NOMO-1 (cell line): ENCODE data around the gene LTBP1.
"Not testable (repeated sequence)": the region's sequence is repeated elsewhere in the genome, so short reads cannot be mapped to it uniquely, and the experiment has no call there.

Experiments
- DNase-seq, 2 experiments: peaks; one replicate each; lab custom pipeline; 2025; ENCODE audit not compliant: unreplicated experiment in 2 of 2; lab: John Stamatoyannopoulos, UW

The LTBP1 gene, protein sequence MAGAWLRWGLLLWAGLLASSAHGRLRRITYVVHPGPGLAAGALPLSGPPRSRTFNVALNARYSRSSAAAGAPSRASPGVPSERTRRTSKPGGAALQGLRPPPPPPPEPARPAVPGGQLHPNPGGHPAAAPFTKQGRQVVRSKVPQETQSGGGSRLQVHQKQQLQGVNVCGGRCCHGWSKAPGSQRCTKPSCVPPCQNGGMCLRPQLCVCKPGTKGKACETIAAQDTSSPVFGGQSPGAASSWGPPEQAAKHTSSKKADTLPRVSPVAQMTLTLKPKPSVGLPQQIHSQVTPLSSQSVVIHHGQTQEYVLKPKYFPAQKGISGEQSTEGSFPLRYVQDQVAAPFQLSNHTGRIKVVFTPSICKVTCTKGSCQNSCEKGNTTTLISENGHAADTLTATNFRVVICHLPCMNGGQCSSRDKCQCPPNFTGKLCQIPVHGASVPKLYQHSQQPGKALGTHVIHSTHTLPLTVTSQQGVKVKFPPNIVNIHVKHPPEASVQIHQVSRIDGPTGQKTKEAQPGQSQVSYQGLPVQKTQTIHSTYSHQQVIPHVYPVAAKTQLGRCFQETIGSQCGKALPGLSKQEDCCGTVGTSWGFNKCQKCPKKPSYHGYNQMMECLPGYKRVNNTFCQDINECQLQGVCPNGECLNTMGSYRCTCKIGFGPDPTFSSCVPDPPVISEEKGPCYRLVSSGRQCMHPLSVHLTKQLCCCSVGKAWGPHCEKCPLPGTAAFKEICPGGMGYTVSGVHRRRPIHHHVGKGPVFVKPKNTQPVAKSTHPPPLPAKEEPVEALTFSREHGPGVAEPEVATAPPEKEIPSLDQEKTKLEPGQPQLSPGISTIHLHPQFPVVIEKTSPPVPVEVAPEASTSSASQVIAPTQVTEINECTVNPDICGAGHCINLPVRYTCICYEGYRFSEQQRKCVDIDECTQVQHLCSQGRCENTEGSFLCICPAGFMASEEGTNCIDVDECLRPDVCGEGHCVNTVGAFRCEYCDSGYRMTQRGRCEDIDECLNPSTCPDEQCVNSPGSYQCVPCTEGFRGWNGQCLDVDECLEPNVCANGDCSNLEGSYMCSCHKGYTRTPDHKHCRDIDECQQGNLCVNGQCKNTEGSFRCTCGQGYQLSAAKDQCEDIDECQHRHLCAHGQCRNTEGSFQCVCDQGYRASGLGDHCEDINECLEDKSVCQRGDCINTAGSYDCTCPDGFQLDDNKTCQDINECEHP (N-terminal part only)

DNA sequence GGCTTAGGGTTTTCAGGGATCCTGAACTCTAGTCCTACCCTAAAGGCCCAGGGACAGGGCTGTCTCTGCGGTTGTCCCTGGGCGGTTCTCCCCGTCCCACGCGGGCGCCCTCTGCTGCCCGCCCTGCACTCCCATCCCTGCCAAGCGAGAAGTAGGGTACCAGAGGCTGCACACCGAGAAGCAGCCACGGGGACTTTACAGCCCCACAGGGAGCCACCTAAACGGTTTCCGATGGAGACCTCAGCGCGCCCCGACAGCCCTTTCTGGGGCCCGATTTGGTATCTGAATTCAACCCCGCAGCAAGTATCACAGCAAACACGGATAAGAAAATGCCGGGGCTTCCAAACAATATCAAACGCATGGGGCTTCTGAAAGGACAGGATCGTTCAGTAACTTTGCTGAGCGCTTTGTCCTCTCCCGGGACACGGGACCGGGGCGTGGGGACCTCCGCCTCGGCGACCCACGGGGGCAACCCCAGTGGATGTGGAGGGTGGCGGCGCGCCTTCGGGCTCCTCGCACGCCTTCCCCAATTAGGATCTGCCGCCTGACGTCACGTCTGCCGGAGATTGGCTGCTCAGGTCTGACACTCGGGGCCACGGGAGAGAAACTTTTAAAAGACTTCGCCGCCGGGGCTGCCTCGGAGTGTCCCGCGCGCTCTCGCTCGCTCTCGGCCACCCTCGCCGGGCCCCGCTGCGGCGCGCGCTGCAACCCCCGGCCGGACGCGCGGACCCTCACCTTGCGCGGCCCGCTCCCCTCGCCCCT, at the start of gene LTBP1:
Gene LTBP1, plus strand, starts transcription at position 640 of the 762 bp plus-strand sequence. CDS start 372 bp downstream, outside the sequence.
- peak; percentile 22 to 41 for DNase-seq

DNA sequence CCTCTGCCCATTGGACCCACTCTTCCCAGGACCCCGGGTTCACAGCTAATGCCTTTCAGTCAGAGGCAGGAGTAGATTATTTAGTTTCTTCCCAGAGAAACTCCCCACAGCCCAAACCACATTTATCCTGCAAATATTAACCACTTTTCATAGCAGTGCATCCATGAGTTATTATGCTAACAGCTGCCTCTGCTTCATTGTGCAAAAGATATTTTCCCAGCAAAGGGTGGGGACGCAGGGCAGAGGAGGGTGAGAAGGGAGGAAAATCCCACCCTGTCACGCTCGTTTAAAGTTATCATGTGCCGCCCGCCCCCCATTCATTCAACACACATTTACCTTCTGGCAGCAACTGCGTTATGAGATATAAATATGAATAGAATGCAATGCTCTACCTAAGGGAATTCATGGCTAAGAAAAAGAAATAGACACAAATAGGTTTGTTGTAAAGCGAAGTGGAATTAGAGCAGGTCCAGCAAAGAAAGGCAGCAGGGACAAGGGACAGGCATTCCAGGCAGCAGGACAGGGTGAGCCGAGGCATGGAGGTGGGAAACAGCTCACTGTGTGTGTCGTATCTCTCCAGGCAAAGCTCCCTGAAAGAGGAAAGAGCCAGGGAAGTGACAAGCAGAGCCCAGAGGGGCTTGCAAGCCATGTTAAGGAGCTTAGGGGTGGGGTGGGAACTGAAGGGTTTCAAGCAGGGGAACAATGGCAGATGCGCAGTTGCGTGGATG, 46.3 kb upstream of the LTBP1 start:
- DNase-seq = no peak

DNA sequence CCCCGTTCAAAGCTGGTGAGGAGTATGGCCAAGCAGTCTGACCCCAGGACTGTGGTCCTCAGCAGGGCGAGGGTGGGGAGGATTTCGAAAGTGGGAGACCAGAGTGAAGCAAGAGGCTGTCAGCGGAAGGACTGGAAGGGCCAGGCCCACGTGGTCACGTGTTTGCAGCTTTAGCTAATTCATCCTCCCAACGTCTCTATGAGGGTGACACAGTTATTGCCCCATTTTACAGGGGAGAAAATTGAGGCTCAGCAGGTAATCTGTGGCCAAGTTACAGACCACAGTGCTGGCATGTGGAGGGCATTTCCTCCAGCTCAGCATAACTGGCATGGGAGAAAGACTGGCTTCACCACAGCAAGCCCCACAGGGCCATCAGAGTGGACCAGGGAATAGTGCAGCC, 45.4 kb upstream of the LTBP1 start:
- DNase-seq = peak in 1 of 2 experiments; percentile 5

DNA sequence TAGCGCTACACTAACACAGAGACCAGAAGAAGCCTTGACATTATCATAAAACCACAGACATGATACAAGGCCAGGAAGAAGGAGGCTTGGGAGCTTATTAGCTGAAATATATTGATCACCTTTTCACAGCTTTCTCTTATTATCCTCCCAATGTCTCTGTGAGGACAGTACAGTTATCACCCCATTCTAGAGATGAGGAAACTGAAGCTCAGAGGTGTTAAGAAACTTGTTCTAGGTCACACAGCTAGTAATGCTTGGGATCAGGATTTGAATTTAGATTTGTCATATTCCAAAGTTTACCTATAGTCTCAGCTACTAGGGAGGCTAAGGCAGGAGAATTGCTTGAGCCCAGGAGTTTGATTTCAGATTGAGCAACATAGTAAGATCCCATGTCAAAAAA, 44.6 kb upstream of the LTBP1 start:
- no peak for DNase-seq

DNA sequence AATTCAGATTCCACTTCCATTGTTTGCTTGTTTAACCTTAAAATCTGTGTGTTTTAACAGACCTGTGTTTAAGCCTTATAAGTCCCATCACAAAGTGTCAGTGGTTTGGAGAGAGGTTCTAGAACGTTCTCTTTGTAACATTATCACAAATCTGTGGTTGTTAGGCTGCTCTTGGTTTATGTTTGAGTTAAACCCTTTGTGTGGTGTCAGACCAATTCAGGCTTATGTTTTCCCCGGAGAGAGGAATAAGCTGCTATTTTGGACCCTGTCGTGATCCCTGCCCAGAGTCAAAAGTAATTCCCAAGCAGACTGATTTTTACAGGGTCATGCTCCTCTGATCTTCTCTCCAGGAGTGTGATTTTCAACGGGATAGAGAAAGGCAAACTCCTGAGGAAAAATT, 43.8 kb upstream of the LTBP1 start:
- no peak for DNase-seq

DNA sequence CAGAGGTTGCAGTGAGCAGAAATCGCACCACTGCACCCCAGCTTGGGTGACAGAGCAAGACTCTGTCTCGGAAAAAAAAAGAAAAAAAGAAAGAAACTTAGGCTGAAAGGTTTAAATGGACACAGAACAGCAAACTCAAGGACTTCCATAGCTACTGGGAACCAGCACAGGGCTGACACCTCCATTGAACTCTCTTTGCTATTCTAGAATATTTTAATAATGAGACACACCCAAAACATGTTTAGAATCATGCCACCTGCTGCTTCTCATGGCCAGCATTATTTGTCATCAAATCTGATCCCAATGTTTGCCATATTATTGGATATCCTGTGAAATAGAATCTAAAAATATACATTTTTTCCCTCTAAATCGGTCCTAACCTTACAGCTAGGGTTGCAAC, 42.7 kb upstream of the LTBP1 start:
- DNase-seq = no peak

DNA sequence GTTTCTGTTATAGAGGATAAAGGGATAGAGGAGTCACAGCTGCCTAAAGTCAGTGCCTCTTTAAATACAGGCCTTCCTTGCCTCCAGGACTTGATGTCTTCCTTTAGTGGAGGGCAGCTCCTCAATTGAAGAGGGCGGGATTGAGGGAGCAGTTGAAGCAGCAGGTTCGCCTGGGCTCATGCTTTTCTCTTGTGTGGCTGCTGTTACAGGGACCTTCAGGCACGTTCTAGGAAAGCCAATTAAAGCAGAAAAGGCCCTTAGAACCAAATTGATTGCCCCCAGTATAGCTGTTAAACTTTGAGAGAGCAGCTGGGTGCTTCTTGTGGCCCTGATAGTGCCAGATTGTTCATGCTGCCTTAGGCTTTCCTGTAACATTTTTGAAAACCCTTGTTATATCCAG, 42.0 kb upstream of the LTBP1 start:
- no peak for DNase-seq

DNA sequence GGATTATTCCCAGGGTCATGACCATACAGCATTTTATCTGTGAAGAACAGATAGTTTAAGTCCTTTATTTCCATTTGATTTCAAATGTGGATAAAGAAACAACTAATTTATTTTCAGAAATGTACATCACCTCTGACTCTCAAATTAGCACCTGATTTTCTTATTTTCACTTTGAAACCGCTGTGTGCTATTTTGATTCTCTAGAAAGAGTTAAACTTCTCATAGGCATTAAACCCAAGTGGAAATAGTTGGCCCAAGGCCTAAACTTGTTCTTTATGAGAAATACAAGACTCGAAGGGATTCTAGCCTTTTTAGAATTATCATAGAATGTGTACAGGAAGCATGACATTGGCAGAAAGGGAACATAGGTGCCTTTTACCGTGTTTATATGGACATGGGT, 41.5 kb upstream of the LTBP1 start:
- no peak for DNase-seq

DNA sequence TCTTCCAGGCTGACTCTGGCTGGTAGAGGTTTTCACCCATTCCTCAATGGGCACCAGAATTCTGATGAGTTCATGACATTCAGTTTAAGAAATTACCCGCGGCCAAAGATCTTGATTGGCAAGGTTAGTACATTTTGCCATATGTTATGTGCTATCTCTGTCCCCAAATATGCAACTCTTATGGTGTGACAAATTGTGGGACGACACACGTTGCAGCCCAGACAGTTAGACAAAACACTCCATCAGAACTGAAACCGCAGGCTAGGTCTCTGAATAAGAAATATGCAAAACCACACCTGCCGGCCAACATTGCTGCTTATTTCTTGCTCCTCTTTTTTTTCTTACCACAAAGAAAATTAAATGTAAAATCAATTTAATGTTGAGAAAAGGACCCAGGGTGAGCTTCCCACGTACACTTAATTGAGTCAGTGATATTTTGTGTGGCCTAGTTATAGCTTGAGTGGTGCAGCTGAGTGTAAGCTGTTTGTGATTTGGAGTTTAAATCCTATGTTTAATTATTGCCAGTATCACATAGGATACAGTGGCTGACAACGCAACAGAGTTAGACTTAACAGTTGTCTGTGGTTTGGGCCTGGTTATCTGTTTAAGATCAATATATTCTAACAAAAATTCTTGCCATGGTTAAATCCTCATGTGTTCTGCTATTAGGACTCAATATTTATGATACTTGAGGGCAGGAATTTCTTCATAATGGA, 35.7 kb upstream of the LTBP1 start:
- DNase-seq = no peak

DNA sequence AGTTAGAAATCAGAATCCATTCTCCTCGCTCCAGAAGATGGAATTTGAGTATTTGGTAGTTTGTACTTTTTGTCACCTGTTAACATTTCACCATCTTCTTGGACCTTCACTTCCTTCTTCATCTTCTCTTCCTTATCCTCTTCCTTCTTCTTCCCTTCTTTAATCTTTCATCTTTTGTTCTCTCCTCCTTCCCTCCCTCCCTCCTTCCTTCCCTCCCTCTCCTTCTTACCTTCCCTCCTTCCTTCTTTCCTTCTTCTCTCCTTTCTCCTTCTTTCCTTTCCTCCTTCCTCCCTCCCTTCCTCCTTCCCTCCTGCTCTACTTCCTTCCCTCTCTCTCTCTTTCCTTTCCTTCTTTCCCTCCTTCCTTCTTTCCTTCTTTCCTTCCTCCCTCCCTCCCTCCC, 31.1 kb upstream of the LTBP1 start:
- DNase-seq = no peak

DNA sequence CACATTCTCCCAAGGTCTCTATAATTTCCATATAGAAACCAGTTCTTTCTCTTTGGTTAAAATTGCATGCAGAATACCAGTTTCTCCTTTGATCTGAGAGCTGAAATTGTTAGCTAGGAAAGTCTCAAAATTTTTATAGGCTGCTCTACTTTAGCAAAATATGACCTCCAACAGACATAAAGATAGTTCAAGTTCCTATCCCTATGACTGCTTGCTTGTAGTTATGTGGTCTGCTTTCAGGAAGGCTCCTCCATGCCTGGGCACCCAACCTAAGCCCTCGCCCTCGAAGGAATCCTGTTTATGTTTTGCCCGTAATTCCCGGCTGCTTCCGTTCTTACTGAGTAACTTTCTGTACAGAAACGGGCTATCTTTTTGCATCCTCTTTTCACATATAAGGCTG, 28.0 kb upstream of the LTBP1 start:
- no peak for DNase-seq

DNA sequence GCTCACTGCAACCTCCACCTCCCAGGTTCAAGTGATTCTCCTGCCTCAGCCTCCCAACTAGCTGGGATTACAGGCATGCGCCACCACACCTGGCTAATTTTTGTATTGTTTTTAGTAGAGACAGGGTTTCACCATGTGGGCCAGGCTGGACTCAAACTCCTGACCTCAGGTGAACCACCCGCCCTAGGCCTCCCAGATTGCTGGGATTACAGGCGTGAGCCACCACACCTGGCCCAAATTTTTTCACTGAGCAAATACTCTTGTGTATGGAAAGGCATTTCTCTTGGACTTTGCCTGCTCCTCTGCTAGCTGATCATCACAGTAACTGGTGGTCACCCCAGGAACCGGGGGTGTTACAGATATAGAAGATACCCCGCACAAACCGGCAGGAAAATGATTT, 26.9 kb upstream of the LTBP1 start:
- DNase-seq = not testable (repeated sequence)

DNA sequence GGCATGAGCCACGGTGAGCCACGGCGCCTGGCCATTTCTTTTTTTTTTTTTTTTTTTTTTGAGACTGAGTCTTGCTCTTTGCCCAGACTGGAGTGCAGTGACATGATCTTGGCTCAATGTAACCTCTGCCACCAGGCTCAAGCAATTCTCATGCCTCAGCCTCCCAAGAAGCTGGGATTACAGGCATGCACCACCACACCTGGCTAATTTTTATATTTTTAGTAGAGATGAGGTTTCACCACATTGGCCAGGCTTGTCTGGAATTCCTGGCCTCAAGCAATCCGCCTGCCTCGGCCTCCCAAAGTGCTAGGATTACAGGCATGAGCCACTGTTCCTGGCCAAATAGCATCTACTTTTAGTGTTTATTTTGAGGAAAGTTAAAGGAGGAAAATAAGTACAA, 25.3 kb upstream of the LTBP1 start:
- not testable (repeated sequence) for DNase-seq

DNA sequence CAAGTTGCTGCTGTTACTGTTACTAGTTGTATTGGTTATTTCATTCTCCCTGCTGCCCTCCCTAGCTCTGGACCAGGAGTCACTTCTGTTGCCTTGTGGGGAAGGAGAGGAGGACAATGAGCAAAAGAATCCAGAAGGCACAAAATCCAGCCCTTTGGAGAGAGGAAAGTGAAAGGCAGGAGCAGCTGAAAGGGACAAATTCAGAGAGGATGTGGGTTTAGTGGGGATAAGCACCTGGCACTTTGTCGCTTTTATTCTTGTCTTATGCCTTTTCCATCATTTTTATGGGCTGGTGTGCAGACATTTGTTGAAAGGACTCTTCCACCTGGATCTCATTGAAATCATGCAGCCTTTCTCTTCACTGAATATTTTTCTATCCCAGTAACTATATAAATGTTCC, 24.3 kb upstream of the LTBP1 start:
- no peak for DNase-seq

DNA sequence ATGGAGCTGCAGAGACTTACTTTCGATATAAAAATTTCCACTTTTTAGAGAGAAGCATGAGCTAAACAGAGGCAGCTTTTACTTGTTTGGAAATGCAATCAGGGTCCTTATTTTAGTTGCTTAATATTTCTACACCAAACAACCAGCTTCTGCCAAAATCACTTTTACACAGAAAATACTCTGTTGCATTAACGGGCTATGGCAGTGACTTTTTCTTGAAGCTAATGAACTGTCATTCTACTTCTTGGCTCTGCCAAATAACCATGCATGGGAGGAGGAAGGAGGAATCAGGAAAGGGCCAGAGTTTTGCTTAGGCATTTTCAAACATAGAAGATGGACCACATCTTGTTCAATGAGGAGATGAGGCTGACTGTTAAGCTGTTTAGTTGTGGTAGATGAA, 23.6 kb upstream of the LTBP1 start:
- no peak for DNase-seq

DNA sequence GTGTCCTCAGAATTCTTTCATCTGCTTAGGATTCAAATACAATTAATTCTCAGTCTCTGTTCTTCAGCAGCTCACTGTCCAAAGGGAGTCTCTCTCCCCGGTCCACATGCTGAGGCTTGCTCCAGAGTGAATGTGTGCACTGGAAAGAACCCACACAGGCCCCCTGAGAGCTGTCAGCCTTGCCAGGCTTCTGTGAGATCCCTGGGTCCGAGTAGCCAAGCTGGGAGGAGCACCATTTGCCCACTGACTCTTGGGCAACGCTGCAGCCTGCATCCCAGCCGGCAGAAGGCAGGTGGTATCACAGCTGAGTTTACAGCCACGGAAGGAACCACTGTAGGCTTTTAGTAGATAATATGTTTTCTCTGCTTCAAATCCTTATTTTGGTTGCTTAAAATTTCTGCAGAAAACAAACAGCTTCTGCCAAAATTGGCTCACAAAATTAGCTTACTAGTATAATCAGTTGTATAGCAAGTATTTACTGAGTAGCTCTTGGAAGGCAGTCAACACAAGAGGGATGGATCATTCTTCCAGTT, 21.4 kb upstream of the LTBP1 start:
- no peak for DNase-seq

DNA sequence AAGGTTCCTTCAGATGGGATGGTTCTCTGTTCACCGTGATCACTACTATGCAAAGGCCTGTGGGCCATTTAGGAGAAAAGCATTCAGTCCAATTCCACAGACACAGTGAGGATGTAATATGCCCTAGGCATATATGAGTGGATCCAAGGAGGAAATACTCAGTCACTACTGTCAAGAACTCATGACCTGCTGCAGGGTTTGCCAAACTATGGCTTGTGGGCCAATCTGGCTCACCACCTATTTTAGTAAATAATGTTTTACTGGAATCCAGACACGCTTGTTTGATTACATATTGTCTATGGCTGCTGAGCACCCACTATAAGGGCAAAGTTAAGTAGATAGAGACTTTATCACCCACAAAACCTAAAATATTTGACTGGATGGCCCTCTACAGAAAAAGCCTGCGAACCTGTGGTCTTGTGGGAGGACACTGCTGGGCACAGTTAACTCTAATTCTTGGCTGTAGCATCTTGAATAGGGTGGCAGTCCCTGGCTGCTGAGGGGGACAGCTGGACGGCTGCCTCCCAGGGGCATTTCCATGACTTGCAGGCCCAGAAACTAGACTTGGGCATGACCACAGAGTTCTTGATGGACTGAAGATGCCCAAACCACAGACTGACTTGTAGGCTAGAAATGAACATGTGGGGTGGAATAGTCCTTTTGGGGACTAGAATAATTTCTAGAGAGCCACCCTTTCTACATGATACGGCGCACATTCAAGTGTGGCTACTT, 20.6 kb upstream of the LTBP1 start:
- DNase-seq = no peak

DNA sequence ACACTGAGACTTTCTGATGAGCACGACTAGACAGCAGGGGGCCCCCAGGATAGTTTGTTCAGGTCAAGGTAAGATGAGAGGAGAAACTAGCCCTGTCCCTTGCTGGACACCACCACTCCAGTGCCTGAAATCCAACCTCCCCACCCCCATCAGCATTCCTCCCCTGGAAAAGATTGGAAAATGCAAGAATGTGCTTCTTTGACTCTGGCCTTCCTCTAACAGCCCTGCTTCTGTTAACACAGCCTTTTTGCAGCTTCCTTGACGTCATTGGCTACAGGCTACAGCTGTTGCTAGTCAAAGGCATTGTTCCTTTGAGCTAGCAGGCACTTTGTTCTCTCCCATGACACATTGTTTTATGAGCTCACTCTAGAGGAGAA, 20.1 kb upstream of the LTBP1 start:
- no peak for DNase-seq
